Common myeloid progenitor, CD34-positive (primary cell): ENCODE data around the gene CD200.

Experiments used
- CTCF ChIA-PET: fragments of 350-600 bp; sonication (Branson Sonifier 250); formaldehyde crosslinking; loops from one replicate; lab custom pipeline; 2021; ENCODE audit warnings: antibody characterized with exemption; lab: Charles Lee
- POLR2A ChIA-PET: fragments of 350-600 bp; sonication (Branson Sonifier 250); formaldehyde crosslinking; loops from one replicate; lab custom pipeline; 2021; ENCODE audit warnings: antibody characterized with exemption; lab: Charles Lee
- DNase-seq, 3 donors: peaks; one replicate each; pipeline versions ENCODE4 v3.0.0 to v3.0.0-alpha.2; 2013
- H3K27ac ChIP-seq, 2 experiments: 1 replicate in 1 of 2; 2 replicates in 1 of 2; pipeline ENCODE4 v1.7.0; 2013; ENCODE audit warnings: inconsistent platforms in 2 of 2, low read length in 2 of 2, mild to moderate bottlenecking in 2 of 2, low read depth in 1 of 2, moderate library complexity in 1 of 2; ENCODE audit not compliant: severe bottlenecking in 2 of 2, insufficient read depth in 1 of 2, poor library complexity in 1 of 2
- H3K27me3 ChIP-seq, 5 experiments: replicated peaks in 2 of 5; 1 replicate in 3 of 5; 2 replicates in 2 of 5; pipeline versions ENCODE4 v1.6.1 to v1.7.0; 2013; ENCODE audit warnings: low read length in 4 of 5, mild to moderate bottlenecking in 2 of 5, moderate library complexity in 2 of 5, inconsistent platforms in 1 of 5; ENCODE audit not compliant: insufficient read depth in 5 of 5, control insufficient read depth in 4 of 5
- H3K36me3 ChIP-seq, 4 experiments: 1 replicate in 2 of 4; 2 replicates in 2 of 4; pipeline versions ENCODE4 v1.6.1 to v1.7.0; 2013; ENCODE audit warnings: low read length in 3 of 4, control low read depth in 1 of 4, mild to moderate bottlenecking in 1 of 4; ENCODE audit not compliant: control insufficient read depth in 4 of 4, insufficient read depth in 4 of 4
- H3K4me1 ChIP-seq, 4 experiments: 1 replicate in 3 of 4; 2 replicates in 1 of 4; pipeline versions ENCODE4 v1.6.1 to v1.7.1; 2013; ENCODE audit warnings: low read length in 3 of 4, mild to moderate bottlenecking in 3 of 4, control low read depth in 1 of 4, inconsistent platforms in 1 of 4, moderate library complexity in 1 of 4; ENCODE audit not compliant: control insufficient read depth in 4 of 4, insufficient read depth in 4 of 4; ENCODE audit errors: control extremely low read depth in 1 of 4
- H3K4me3 ChIP-seq, 7 experiments: 1 replicate in 4 of 7; 2 replicates in 3 of 7; pipeline versions ENCODE4 v1.5.1 to v1.7.0; 2013; ENCODE audit warnings: mild to moderate bottlenecking in 7 of 7, low read length in 6 of 7, moderate library complexity in 6 of 7, inconsistent platforms in 2 of 7, low read depth in 2 of 7, control low read depth in 1 of 7; ENCODE audit not compliant: insufficient read depth in 4 of 7, control insufficient read depth in 1 of 7; ENCODE audit errors: extremely low read depth in 1 of 7
- H3K9me3 ChIP-seq, 5 experiments: 1 replicate in 4 of 5; 2 replicates in 1 of 5; pipeline versions ENCODE4 v1.6.1 to v1.7.1; 2013; ENCODE audit warnings: low read length in 4 of 5, mild to moderate bottlenecking in 2 of 5, inconsistent platforms in 1 of 5, low read depth in 1 of 5, moderate library complexity in 1 of 5; ENCODE audit not compliant: control insufficient read depth in 4 of 5, insufficient read depth in 2 of 5; ENCODE audit errors: control extremely low read depth in 1 of 5
- WGBS: methylation state at CpG from one replicate; pipeline ENCODE4 v1.1.5; 2013; ENCODE audit not compliant: insufficient coverage; 5-methylcytosine and 5-hydroxymethylcytosine counted together

CD200 gene

GRCh38 chr3:112405845-112406244, 72.9 kb downstream of the CD200 start:
- H3K9me3 ChIP-seq, result no peaks in the 10 kb centered on the region
- CTCF ChIA-PET, result interaction anchor here (1.1 to 1.2 kb wide), 4 partner anchors 8 to 114 kb away, joined by 3 read pairs; no protein-coding TSS in a partner anchor
- no peaks in the 10 kb centered on the region for H3K36me3 ChIP-seq
- H3K4me1 ChIP-seq, result peaks cover 0 to 4% (median 0%) of the 10 kb centered on the region in 4 experiments
- no peak overlapping the region for H3K27ac ChIP-seq
- no peak overlapping the region for H3K4me3 ChIP-seq
- no peaks in the 10 kb centered on the region for H3K27me3 ChIP-seq
- DNase-seq, result peak in 2 of 3 donors; percentile 43 to 57
- 92% methylated on average over 2 of the region's 4 CpGs for WGBS
- POLR2A ChIA-PET, result interaction anchor here (0.6 kb wide), 1 partner anchor 18 kb away, joined by 3 read pairs; no protein-coding TSS in a partner anchor

DNA sequence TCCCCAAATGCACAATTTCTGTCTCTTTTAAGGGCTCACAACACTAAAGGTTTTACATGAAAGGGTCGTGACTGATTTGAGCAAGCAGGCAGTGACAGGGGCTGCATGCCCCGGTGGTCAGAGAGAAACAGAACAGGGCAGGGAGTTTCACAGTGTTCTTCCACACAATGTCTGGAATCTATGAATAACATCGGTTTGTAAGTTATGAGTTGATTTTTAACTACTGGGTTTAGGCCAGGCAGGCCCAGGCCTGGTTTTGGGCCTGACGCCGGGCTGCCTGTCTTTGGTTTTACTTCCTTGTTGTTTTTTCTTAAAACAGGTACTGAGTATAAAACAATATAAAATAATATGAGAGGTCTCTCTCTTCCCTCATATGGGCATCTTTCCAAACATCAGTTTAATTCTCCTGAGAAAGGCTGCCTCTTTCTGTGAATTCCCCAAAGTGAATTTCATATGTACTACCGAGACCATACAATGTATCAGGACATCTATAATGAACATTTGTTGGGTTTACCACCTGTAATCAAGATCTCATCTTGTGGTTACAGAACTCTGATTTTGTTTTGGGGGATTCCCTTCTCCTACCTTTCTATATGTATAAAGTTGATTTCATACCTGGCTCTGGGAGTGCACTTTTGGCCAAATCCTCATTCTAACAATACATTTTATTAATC, 74.4 kb downstream of the CD200 start:
- no peaks in the 10 kb centered on the region for H3K27me3 ChIP-seq
- no peak overlapping the region for H3K27ac ChIP-seq
- no peaks in the 10 kb centered on the region for H3K36me3 ChIP-seq
- ChIA-PET POLR2A (no interaction called here), CTCF (no interaction called here)
- H3K4me3 ChIP-seq, result no peak overlapping the region
- H3K9me3 ChIP-seq, result no peaks in the 10 kb centered on the region
- peaks cover 0 to 4% (median 0%) of the 10 kb centered on the region in 4 experiments for H3K4me1 ChIP-seq
- DNase-seq, result no peak
- WGBS, result 100% methylated on average over 2 of the region's 6 CpGs

DNA sequence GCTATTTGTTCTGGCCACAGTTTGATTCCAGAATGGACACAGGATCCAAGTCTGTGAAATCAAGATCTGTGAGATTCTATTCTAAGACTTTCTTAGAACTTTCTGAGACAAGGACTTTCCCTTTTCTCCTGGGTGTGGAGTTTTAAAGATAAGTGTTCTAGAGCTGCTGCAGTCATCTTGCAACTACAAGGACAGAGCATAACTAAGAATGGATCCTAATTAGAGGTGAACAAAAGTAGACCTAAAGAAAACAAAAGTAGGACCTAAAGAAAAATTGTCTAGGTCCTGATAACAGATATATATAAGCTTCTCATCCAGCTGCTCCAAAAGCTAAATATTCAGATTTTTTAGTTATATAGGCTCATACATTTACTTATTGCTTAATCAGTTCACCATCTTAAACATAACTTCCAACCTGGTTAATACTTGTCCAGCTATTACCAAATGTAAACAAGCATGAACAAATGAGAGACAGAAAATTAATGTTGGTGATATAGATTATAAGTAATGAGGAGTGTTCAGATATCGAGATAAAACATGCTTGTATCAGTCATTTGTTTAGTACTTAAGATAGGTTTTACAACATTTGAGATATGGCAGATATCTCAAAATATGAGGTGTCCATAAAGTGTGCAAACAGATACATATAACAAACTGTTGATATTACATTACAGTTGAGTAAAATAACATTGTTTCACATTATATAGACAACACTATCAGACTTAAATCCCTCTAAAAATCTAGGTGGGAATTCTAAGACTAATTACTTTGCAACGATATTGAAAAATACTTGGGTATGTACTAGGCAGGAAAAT, 75.1 kb downstream of the CD200 start:
- H3K9me3 ChIP-seq, result no peaks in the 10 kb centered on the region
- ChIA-PET POLR2A (no interaction called here), CTCF (no interaction called here)
- H3K27me3 ChIP-seq, result no peaks in the 10 kb centered on the region
- H3K4me1 ChIP-seq, result peaks cover 0 to 4% (median 0%) of the 10 kb centered on the region in 4 experiments
- H3K4me3 ChIP-seq, result no peak overlapping the region
- WGBS, result 100% methylated on average over 2 of the region's 2 CpGs
- H3K27ac ChIP-seq, result no peak overlapping the region
- no peaks in the 10 kb centered on the region for H3K36me3 ChIP-seq
- no peak for DNase-seq

DNA sequence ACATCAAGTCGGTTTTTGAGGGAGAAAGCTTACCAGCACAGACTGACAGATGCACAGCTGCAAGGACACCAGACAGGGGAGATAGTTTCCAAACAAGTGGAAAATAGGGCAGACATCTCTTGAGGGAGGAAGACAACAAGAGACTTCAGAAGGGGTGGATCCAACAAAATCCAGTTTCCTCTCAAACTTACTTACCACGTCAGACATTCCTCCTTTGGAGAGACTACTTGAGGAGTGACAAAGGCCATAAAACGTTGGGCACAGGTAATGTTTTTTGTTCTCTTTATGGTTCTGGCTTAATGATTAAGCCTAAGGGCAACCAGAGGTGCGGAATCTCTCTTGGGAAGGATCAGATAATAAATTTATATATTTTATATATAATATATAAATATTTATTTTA, 76.1 kb downstream of the CD200 start:
- H3K4me1 ChIP-seq, result peaks cover 0 to 4% (median 0%) of the 10 kb centered on the region in 4 experiments
- H3K27me3 ChIP-seq, result no peaks in the 10 kb centered on the region
- WGBS, result 100% methylated on average over 1 of the region's 4 CpGs
- POLR2A ChIA-PET, result no interaction called here
- CTCF ChIA-PET, result no interaction called here
- DNase-seq, result no peak
- no peak overlapping the region for H3K27ac ChIP-seq
- no peak overlapping the region for H3K4me3 ChIP-seq
- no peaks in the 10 kb centered on the region for H3K9me3 ChIP-seq
- no peaks in the 10 kb centered on the region for H3K36me3 ChIP-seq

- no peak overlapping the region for H3K27ac ChIP-seq
- WGBS, result 96% methylated on average over 3 of the region's 3 CpGs
- no peak for DNase-seq
- H3K9me3 ChIP-seq, result no peaks in the 10 kb centered on the region
- no peak overlapping the region for H3K4me3 ChIP-seq
- no peaks in the 10 kb centered on the region for H3K27me3 ChIP-seq
- peaks cover 0 to 4% (median 0%) of the 10 kb centered on the region in 4 experiments for H3K4me1 ChIP-seq
- no peaks in the 10 kb centered on the region for H3K36me3 ChIP-seq
- ChIA-PET POLR2A (no interaction called here), CTCF (interaction anchor here (1.8 kb wide), 1 partner anchor 20 kb away, joined by 4 read pairs; no protein-coding TSS in a partner anchor)
Observed at GRCh38 chr3:112411425-112411824, 78.5 kb downstream of the CD200 start.
